ENCODE measurements around the gene FLOT1. TPM values are rescaled to one million over a fixed set of nuclear protein-coding genes. Genes with fewer than 3 reads are reported as not detected.

Gene FLOT1
- total and polyA plus RNA-seq, 2 of the 13 experiments (the other 11 are each of a cell fraction or from before 2014, with no cell fraction given), result 82.3 to 130 TPM

- TF ChIP-seq ZBTB34 (CRISPR knock-in tag; IDR thresholded peaks at IDR 0.05) (no peak), SMARCC2 (IDR thresholded peaks at IDR 0.05) (no peak), PHF20 (CRISPR knock-in tag; IDR thresholded peaks at IDR 0.05) (no peak), BRCA1 (CRISPR knock-in tag; IDR thresholded peaks at IDR 0.05) (no peak), KAT7 (CRISPR knock-in tag; IDR thresholded peaks at IDR 0.05; ENCODE audit: borderline replicate concordance) (no peak), SMAD3 (CRISPR knock-in tag; IDR thresholded peaks at IDR 0.05) (no peak), ZNF879 (CRISPR knock-in tag; IDR thresholded peaks at IDR 0.05) (no peak), ELF1 (CRISPR knock-in tag; IDR thresholded peaks at IDR 0.05) (0 out of 2 replicates have a peak, but pooled peaks have one; percentile 10), ARNT2 (CRISPR knock-in tag; IDR thresholded peaks at IDR 0.05; ENCODE audit: low read depth) (no peak), KIAA2018 (CRISPR knock-in tag; IDR thresholded peaks at IDR 0.05; ENCODE audit: borderline replicate concordance) (no peak), PRDM10 (CRISPR knock-in tag; IDR thresholded peaks at IDR 0.05; ENCODE audit: low read depth) (no peak), ZNF737 (CRISPR knock-in tag; IDR thresholded peaks at IDR 0.05; ENCODE audit: borderline replicate concordance) (no peak), NPAS2 (CRISPR knock-in tag; IDR thresholded peaks at IDR 0.05; ENCODE audit: borderline replicate concordance) (no peak), RCOR2 (CRISPR knock-in tag; IDR thresholded peaks at IDR 0.05) (no peak), KDM3A (CRISPR knock-in tag; IDR thresholded peaks at IDR 0.05; ENCODE audit: low read depth) (peak; percentile 82), ASH2L (IDR thresholded peaks at IDR 0.05; ENCODE audit: insufficient read length, low read depth, low read length) (no peak), PHF21A (CRISPR knock-in tag; IDR thresholded peaks at IDR 0.05) (no peak)
These were observed 11.7 kb downstream of the FLOT1 start (continued) for GRCh38 chr6:30730601-30731435.
